Esophagus squamous epithelium (tissue), 5 donors: ENCODE results near the gene TTC5. TPM values are rescaled to one million over a fixed set of nuclear protein-coding genes. Genes with fewer than 3 reads are reported as not detected.

Experiments
- DNase-seq: peaks from one replicate; lab custom pipeline; 2025; lab: John Stamatoyannopoulos, UW
- H3K27ac ChIP-seq, 4 donors: fragments of 200-600 bp; sonication (generic); one replicate each; pipeline ENCODE4 v1.5.1; 2016 to 2019; ENCODE audit warnings: mild to moderate bottlenecking in 1 of 4
- H3K27me3 ChIP-seq, 4 donors: fragments of 200-600 bp; sonication (generic); 1 replicate in 3 of 4; 2 replicates in 1 of 4; pipeline versions ENCODE4 v1.5.1 to v1.6.0; 2017 to 2021; ENCODE audit warnings: antibody characterized with exemption in 1 of 4
- H3K36me3 ChIP-seq, 3 donors: fragments of 200-600 bp; sonication (generic); one replicate each; pipeline ENCODE4 v1.5.1; 2016 to 2019
- H3K4me1 ChIP-seq, 3 donors: fragments of 200-600 bp; sonication (generic); one replicate each; pipeline ENCODE4 v1.5.1; 2017 to 2019
- H3K4me3 ChIP-seq, 4 donors: fragments of 200-600 bp; sonication (generic); 1 replicate in 3 of 4; 2 replicates in 1 of 4; pipeline ENCODE4 v1.5.1; 2016 to 2019; ENCODE audit warnings: mild to moderate bottlenecking in 2 of 4, moderate library complexity in 1 of 4
- H3K9me3 ChIP-seq, 3 donors: fragments of 200-600 bp; sonication (generic); one replicate each; pipeline ENCODE4 v1.5.1; 2016 to 2019
- POLR2A ChIP-seq, 4 donors: fragments of 450-650 bp; IDR thresholded peaks; one replicate each; pipeline ENCODE4 v1.6.1; 2017; ENCODE audit warnings: antibody characterized with exemption in 4 of 4, mild to moderate bottlenecking in 4 of 4, moderate library complexity in 3 of 4
- WGBS, 2 donors: methylation state at CpG; one replicate each; pipeline ENCODE4 v1.1.5; 2018; 5-methylcytosine and 5-hydroxymethylcytosine counted together
- intact Hi-C: fragments of 100-400 bp; cut with DNase I; formaldehyde crosslinking; loops from one replicate; pipeline ENCODE4 v1.15.0; 2022
- total RNA-seq, 4 donors: library from RNA; depleted of rRNA; stranded (reverse); fragments of >200 nt; gene quantifications; one replicate each; pipeline ENCODE4 v1.1.0, GENCODE V29; 2016
- TF ChIP-seq, protein P1 (sequence below), 6 experiments: fragments of 450-650 bp in 4 of 6; fragments of 200-600 bp in 2 of 6; sonication (generic) in 2 of 6; IDR thresholded peaks; one replicate each; pipeline ENCODE4 v1.5.1; 2016 to 2019; ENCODE audit warnings: antibody characterized with exemption in 6 of 6, mild to moderate bottlenecking in 4 of 6, moderate library complexity in 4 of 6
- donor health status: DM: yes; HTN: yes; CAD: no.

The TTC5 gene
- total RNA-seq, 4 donors from 2014 or later, result 3.9 to 11.8 (median 6.7) TPM

DNA sequence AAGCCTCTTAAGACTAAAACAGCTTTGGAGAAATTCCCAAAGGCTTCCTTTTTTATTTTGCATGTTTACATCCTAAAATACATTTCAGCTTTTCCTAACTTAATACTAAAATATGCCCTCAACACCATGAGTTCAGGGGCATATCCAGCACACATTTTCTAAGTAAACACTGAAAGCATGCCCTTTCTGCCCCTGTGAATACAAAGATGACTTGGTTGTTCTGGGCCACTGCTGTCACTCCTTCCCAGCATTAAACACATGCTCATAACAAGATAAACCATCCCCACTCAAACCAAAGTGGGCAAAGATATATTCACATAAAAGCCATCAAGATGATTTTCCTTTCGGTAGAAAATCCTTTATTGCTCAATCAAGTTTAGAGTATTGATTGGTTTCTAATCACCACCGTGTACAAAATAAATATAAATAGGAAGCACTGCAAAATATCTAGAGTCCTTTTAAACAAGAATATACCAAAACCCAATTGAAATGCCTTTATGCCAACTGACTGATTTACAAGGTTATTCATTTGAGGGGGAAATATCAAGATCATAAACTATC, 25.4 kb upstream of the TTC5 start:
- Histone ChIP-seq H3K36me3 (peaks cover 0 to 25% (median 0%) of the 10 kb centered on the region in 3 donors), H3K27ac (no peak overlapping the region), H3K4me3 (no peak overlapping the region), H3K27me3 (no peaks in the 10 kb centered on the region), H3K4me1 (peaks cover 0 to 51% (median 0%) of the 10 kb centered on the region in 3 donors), H3K9me3 (no peaks in the 10 kb centered on the region)
- intact Hi-C loops, result loop anchor here (10.0 kb wide), 1 partner anchor 354 kb away; the partner anchor contains the start of genes ANG and RNASE4
- no peak for TF ChIP-seq POLR2A (IDR thresholded peaks at IDR 0.05)
- TF ChIP-seq, protein P1, sequence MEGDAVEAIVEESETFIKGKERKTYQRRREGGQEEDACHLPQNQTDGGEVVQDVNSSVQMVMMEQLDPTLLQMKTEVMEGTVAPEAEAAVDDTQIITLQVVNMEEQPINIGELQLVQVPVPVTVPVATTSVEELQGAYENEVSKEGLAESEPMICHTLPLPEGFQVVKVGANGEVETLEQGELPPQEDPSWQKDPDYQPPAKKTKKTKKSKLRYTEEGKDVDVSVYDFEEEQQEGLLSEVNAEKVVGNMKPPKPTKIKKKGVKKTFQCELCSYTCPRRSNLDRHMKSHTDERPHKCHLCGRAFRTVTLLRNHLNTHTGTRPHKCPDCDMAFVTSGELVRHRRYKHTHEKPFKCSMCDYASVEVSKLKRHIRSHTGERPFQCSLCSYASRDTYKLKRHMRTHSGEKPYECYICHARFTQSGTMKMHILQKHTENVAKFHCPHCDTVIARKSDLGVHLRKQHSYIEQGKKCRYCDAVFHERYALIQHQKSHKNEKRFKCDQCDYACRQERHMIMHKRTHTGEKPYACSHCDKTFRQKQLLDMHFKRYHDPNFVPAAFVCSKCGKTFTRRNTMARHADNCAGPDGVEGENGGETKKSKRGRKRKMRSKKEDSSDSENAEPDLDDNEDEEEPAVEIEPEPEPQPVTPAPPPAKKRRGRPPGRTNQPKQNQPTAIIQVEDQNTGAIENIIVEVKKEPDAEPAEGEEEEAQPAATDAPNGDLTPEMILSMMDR (IDR thresholded peaks at IDR 0.05), result no peak
- no peak for DNase-seq
- 49 to 53% methylated on average over 2 of the region's 2 CpGs for WGBS, 2 donors

DNA sequence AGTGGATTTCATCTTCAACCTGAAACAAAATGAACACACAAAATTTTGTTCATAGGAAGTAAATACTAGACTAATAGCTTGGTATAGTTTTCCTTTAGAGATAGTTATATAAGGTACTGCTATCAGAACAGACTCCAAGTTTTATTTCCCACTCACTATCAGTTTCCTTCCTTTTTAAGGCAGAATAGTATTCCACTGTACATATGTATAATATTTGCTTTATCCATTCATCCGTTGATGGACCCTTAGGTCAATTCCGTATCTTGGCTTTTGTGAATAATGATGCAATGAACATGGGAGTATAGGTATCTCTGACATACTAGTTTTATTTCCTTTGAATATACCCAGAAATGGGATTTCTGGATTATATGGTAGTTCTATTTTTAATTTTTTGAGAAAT, 23.6 kb upstream of the TTC5 start:
- intact Hi-C loops, result no loop called here
- peaks cover 0 to 51% (median 0%) of the 10 kb centered on the region in 3 donors for H3K4me1 ChIP-seq
- DNase-seq, result no peak
- no peak overlapping the region for H3K27ac ChIP-seq
- peaks cover 0 to 43% (median 3%) of the 10 kb centered on the region in 3 donors for H3K36me3 ChIP-seq
- no peak overlapping the region for H3K4me3 ChIP-seq
- WGBS, 2 donors, result 80 to 91% methylated on average over 2 of the region's 2 CpGs
- TF ChIP-seq, protein P1 (IDR thresholded peaks at IDR 0.05), result no peak
- no peak for TF ChIP-seq POLR2A (IDR thresholded peaks at IDR 0.05)
- H3K27me3 ChIP-seq, result no peaks in the 10 kb centered on the region
- H3K9me3 ChIP-seq, result no peaks in the 10 kb centered on the region

DNA sequence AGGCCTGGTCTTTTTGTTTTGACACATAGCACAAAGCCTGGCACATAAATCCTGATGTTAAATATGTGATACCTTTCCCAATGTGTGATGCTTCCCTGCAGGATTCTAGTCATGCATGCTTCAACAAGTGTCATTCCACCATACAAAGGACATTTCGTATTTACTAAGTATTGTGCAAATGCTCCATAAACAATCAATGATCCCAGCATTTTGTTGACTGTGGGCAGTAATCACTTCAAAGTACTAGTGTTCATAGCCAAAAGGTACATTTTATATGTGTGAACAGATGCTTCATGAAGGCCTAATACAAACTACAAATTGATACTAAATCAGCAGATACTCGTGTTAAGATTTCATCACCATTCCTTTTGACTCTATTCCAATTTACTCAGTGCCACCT, 23.0 kb upstream of the TTC5 start:
- peaks cover 0 to 51% (median 0%) of the 10 kb centered on the region in 3 donors for H3K4me1 ChIP-seq
- H3K4me3 ChIP-seq, result no peak overlapping the region
- intact Hi-C loops, result no loop called here
- no peaks in the 10 kb centered on the region for H3K9me3 ChIP-seq
- no peak overlapping the region for H3K27ac ChIP-seq
- no peak for TF ChIP-seq POLR2A (IDR thresholded peaks at IDR 0.05)
- TF ChIP-seq, protein P1 (IDR thresholded peaks at IDR 0.05), result no peak
- WGBS, 2 donors, result 23 to 42% methylated on average over 2 of the region's 2 CpGs
- H3K36me3 ChIP-seq, result peaks cover 0 to 49% (median 3%) of the 10 kb centered on the region in 3 donors
- no peak for DNase-seq
- no peaks in the 10 kb centered on the region for H3K27me3 ChIP-seq

DNA sequence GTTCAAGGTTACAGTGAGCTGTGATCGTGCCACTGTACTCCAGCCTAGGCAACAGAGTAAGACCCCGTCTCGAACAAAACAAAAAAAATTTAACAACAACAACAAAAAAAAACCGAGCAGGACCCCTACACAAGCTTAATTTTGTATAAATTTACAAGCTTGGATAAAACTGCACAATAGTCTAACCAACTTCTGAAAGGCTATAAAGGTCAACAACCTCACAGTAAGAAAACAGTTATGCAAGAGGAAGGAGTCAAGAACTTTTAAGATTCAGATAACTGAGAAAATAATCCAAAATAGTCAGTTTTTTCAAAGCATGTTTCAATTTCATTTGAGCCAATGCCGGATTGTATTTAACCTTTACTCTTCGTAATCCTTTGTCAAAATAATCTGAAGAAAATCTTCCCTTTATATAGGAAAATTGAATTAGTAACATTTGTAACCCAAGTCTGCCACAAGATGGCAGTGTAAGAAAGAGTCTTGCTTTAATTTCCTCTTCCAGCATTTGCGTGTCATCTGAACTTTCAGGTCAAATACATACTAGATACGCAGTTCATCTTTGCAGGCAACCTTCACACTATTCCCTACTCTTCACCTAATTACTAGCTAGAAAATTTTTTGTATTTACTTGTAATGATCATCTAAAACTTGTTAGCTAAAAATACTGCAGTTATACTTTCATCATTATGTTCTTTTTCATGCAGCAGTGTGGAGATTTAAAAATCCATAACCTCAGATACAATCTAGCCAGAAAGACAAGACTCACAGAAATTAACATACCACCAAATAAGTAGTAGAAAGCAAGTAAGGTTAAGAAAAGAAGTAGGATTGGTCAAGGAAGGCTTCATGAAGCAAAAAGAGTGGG, 21.5 kb upstream of the TTC5 start:
- no peaks in the 10 kb centered on the region for H3K27me3 ChIP-seq
- no peak overlapping the region for H3K4me3 ChIP-seq
- 41 to 42% methylated on average over 8 of the region's 8 CpGs for WGBS, 2 donors
- TF ChIP-seq, protein P1 (IDR thresholded peaks at IDR 0.05), result peak; percentile 54 to 81 (median 66)
- no peak for TF ChIP-seq POLR2A (IDR thresholded peaks at IDR 0.05)
- no peaks in the 10 kb centered on the region for H3K9me3 ChIP-seq
- peak overlapping the region in 3 of 4 donors; percentile 2 to 40 (median 39) for H3K27ac ChIP-seq
- intact Hi-C loops, result no loop called here
- no peak for DNase-seq
- H3K36me3 ChIP-seq, result peaks cover 0 to 64% (median 3%) of the 10 kb centered on the region in 3 donors
- peaks cover 0 to 42% (median 0%) of the 10 kb centered on the region in 3 donors for H3K4me1 ChIP-seq

DNA sequence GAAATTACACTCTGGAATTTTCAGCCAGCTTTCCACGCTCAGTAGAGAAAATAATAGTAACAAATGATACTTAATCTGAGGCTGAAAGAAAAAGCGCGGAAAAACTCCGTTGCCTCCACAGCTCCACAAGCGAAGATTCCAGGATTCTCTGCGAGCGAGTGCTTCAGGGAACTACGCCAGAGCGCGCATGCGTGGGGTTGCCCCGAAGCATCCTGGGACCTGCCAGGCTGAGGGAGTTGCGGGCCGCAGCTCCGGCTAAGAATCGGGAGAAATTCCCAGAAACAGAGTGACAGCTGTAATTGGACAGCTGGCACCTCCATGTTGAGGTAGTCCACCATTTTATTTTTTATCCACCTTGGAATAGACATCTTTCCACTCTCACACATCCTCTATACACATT, 12.0 kb upstream of the TTC5 start:
- Histone ChIP-seq H3K27me3 (no peaks in the 10 kb centered on the region), H3K4me1 (no peaks in the 10 kb centered on the region), H3K4me3 (no peak overlapping the region), H3K36me3 (peaks cover 7 to 100% (median 31%) of the 10 kb centered on the region in 3 donors), H3K27ac (no peak overlapping the region), H3K9me3 (no peaks in the 10 kb centered on the region)
- no peak for TF ChIP-seq POLR2A (IDR thresholded peaks at IDR 0.05)
- TF ChIP-seq, protein P1 (IDR thresholded peaks at IDR 0.05), result no peak
- WGBS, 2 donors, result 95 to 96% methylated on average over 16 of the region's 16 CpGs
- no peak for DNase-seq
- intact Hi-C loops, result no loop called here
